T-helper 2 cell treated with Interferon-gamma antibody and Interleukin-4, amounts not matched to agents 5 μg/mL and 100 μg/mL, for 36 hours (primary cell): ENCODE data around the gene STK36.

ENCODE experiments used
- DNase-seq: peaks from one replicate; pipeline ENCODE4 v3.0.0; 2021; ENCODE audit warnings: low spot score
- H3K27ac Mint-ChIP-seq: one replicate; pipeline ENCODE4 v1.8.0; 2021; ENCODE audit warnings: mild to moderate bottlenecking, mixed read lengths
- H3K27me3 Mint-ChIP-seq: one replicate; pipeline ENCODE4 v1.8.0; 2021; ENCODE audit warnings: low read depth, mixed read lengths
- H3K36me3 Mint-ChIP-seq: one replicate; pipeline ENCODE4 v1.8.0; 2021; ENCODE audit warnings: low read depth, mixed read lengths
- H3K4me1 Mint-ChIP-seq: one replicate; pipeline ENCODE4 v1.8.0; 2021; ENCODE audit warnings: low read depth, mixed read lengths
- H3K4me3 Mint-ChIP-seq: one replicate; pipeline ENCODE4 v1.8.0; 2022; ENCODE audit warnings: mild to moderate bottlenecking, moderate library complexity, mixed read lengths
- H3K9me3 Mint-ChIP-seq: one replicate; pipeline ENCODE4 v1.8.0; 2021; ENCODE audit warnings: mixed read lengths

STK36 gene

GRCh38 chr2:218645126-218645525, 26.8 kb upstream of the STK36 start:
- Mint-ChIP-seq H3K27ac (no peak overlapping the region), H3K4me1 (no peaks in the 10 kb centered on the region), H3K4me3 (no peak overlapping the region), H3K27me3 (no peaks in the 10 kb centered on the region), H3K36me3 (peaks cover 47% of the 10 kb centered on the region), H3K9me3 (no peaks in the 10 kb centered on the region)
- DNase-seq, result no peak

DNA sequence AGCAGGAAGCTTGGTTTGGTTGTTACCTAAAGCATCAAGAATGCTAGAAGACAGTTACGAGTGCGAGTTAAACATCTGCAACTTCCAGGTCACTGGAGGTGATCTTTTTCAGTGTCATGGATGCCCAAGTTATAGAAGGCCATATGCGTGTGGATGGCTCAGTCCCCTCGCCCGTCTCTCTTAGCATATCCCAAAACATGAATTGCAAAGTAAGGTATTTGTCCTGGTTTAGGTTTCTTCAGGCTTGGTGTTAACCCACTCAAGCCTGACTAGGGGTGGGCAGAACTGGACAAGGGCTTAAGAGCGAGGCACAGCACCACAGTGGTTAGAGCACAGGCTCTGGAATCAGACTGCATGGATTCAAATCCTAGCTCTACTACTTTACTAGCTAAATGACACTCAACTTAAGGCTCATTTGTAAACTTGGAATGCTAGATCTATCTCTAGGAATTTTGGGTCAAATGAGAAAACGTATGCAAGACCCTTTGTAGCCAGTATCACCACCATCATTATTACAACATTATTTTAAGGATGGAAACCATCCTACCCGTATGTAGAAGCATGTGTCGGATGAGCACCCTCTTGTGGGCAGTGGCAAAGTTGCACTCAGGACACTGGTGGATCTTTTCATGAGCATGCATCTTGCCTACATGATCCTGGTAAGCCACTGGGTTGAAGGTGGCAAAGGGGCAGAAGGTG, 23.6 kb upstream of the STK36 start:
- H3K27ac Mint-ChIP-seq, result no peak overlapping the region
- no peaks in the 10 kb centered on the region for H3K4me1 Mint-ChIP-seq
- peaks cover 45% of the 10 kb centered on the region for H3K36me3 Mint-ChIP-seq
- H3K9me3 Mint-ChIP-seq, result no peaks in the 10 kb centered on the region
- no peaks in the 10 kb centered on the region for H3K27me3 Mint-ChIP-seq
- DNase-seq, result peak; percentile 39
- no peak overlapping the region for H3K4me3 Mint-ChIP-seq

GRCh38 chr2:218648787-218649100, 23.1 kb upstream of the STK36 start:
- no peaks in the 10 kb centered on the region for H3K27me3 Mint-ChIP-seq
- H3K36me3 Mint-ChIP-seq, result peaks cover 45% of the 10 kb centered on the region
- H3K27ac Mint-ChIP-seq, result no peak overlapping the region
- H3K9me3 Mint-ChIP-seq, result no peaks in the 10 kb centered on the region
- no peak overlapping the region for H3K4me3 Mint-ChIP-seq
- no peak for DNase-seq
- H3K4me1 Mint-ChIP-seq, result no peaks in the 10 kb centered on the region

DNA sequence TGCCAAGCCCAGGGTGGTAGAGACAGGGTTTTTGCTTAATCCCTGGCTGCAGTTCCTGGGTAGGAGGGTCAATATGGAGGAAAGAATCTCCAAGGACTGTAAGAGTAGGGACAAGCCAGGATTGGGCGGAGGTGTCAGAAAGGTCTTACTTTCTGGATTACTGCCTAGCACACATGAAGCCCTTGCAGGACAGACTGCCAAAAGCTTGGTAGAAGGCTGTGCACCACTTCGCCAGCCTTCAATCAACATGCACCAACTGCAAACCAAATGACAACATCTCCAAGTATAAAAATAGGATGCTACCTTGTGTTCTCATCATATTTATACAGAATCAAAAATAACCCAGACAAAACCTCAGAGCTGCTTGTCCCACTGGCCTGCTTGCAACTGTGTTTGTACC, 16.1 kb upstream of the STK36 start:
- peaks cover 19% of the 10 kb centered on the region for H3K4me1 Mint-ChIP-seq
- H3K9me3 Mint-ChIP-seq, result no peaks in the 10 kb centered on the region
- H3K4me3 Mint-ChIP-seq, result no peak overlapping the region
- no peaks in the 10 kb centered on the region for H3K27me3 Mint-ChIP-seq
- H3K36me3 Mint-ChIP-seq, result peaks cover 29% of the 10 kb centered on the region
- no peak overlapping the region for H3K27ac Mint-ChIP-seq
- no peak for DNase-seq

- DNase-seq, result peak; percentile 32
- H3K4me3 Mint-ChIP-seq, result peak overlapping the region; percentile 92
- peaks cover 19% of the 10 kb centered on the region for H3K4me1 Mint-ChIP-seq
- no peaks in the 10 kb centered on the region for H3K9me3 Mint-ChIP-seq
- H3K36me3 Mint-ChIP-seq, result peaks cover 43% of the 10 kb centered on the region
- H3K27ac Mint-ChIP-seq, result peak overlapping the region; percentile 88
- H3K27me3 Mint-ChIP-seq, result no peaks in the 10 kb centered on the region
Observed at GRCh38 chr2:218658671-218659257, 13.1 kb upstream of the STK36 start.

DNA sequence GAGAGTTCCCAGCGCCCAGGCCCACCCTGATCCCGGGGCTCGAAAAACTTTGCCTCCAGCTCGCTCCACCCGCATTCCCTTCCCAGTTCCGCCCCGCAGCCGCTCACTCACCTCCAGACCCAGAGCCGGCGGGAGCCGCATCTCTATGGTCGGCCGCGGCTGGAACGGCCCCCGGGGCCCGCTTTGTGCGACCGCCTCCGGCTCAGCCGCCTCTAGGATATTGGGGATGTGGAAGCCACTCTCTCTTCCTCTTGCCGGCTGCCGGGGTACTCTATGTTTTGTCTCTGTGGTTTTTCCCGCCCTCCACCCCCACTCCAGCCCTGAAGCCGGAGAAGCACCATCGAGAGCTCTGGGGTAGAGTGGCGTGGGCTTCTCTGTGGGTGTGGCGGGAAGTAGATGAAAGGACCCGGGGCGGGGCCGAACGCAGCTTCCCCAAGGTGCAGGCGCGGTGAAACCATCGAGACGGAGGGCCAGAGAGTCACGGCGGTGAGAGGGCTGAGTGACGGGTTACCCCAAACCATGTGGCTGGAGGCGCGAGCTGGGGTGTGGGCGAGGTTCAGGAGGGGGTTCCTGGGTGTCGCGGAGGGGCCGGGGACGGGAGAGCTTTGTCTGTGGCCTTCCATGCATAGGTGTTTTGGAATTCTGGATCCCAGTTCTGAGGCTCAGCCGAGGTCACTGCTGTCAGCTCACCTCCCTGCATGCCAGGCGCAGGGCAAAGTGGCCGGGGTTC, 12.5 kb upstream of the STK36 start, which contains the start of the genes BCS1L and ZNF142:
BCS1L (plus strand) TSS at position 426 of the 730 bp plus-strand sequence. CDS start 1,305 bp downstream, outside the sequence.
ZNF142 (minus strand) TSS at position 366 of the 730 bp plus-strand sequence. CDS start 3,194 bp downstream, outside the sequence.
- peak within 1 kb of the TSS; percentile 92 for H3K4me3 Mint-ChIP-seq
- peak within 1 kb of the TSS; percentile 88 for H3K27ac Mint-ChIP-seq
- peaks cover 19% of the 10 kb centered on the region for H3K4me1 Mint-ChIP-seq
- peak; percentile 95 for DNase-seq
- no peaks in the 10 kb centered on the region for H3K27me3 Mint-ChIP-seq
- peaks cover 42% of the 10 kb centered on the region for H3K36me3 Mint-ChIP-seq
- H3K9me3 Mint-ChIP-seq, result no peaks in the 10 kb centered on the region

GRCh38 chr2:218659988-218660358, 11.9 kb upstream of the STK36 start:
- Mint-ChIP-seq H3K27me3 (no peaks in the 10 kb centered on the region), H3K4me3 (peak overlapping the region; percentile 92), H3K9me3 (no peaks in the 10 kb centered on the region), H3K4me1 (peaks cover 19% of the 10 kb centered on the region), H3K36me3 (peaks cover 45% of the 10 kb centered on the region), H3K27ac (peak overlapping the region; percentile 88)
- no peak for DNase-seq

DNA sequence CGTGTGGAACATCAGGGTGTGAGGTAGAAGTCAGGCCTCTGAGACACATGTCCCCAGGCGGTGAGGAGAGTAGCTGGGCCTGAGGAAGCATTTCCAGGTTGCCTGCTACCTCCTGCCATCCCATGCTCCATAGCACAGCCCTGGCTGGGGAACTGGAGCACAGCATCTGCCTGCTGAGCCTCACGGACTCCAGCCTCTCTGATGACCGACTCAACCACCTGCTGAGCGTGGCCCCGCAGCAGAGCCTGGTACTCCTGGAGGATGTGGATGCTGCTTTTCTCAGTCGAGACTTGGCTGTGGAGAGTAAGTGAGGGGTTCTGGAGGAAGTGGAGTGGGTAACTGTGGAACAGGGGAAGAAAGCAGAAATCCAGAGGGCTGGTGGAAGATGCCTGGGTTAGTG, 9.5 kb upstream of the STK36 start:
- Mint-ChIP-seq H3K36me3 (peaks cover 51% of the 10 kb centered on the region), H3K27me3 (no peaks in the 10 kb centered on the region), H3K4me1 (peaks cover 17% of the 10 kb centered on the region), H3K9me3 (no peaks in the 10 kb centered on the region), H3K27ac (no peak overlapping the region), H3K4me3 (no peak overlapping the region)
- DNase-seq, result no peak

DNA sequence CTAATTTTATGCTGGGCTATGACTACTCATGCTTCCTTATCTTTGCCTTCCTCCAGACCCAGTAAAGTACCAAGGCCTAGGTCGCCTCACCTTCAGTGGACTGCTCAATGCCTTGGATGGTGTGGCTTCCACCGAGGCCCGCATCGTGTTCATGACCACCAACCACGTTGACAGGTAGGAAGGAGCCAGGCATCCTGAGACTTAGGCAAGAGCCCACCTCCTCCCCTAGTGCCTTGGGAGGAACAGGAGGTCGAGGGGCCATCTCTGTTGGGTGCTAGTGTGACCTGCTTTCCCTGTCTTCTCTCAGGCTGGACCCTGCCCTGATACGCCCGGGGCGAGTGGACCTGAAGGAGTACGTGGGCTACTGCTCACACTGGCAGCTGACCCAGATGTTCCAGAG, 9.1 kb upstream of the STK36 start:
- H3K36me3 Mint-ChIP-seq, result peaks cover 50% of the 10 kb centered on the region
- H3K4me1 Mint-ChIP-seq, result peaks cover 15% of the 10 kb centered on the region
- H3K27ac Mint-ChIP-seq, result no peak overlapping the region
- no peaks in the 10 kb centered on the region for H3K9me3 Mint-ChIP-seq
- no peak overlapping the region for H3K4me3 Mint-ChIP-seq
- no peaks in the 10 kb centered on the region for H3K27me3 Mint-ChIP-seq
- no peak for DNase-seq

GRCh38 chr2:218663901-218664300, 8.0 kb upstream of the STK36 start:
- no peaks in the 10 kb centered on the region for H3K9me3 Mint-ChIP-seq
- no peak overlapping the region for H3K4me3 Mint-ChIP-seq
- no peaks in the 10 kb centered on the region for H3K27me3 Mint-ChIP-seq
- DNase-seq, result no peak
- H3K27ac Mint-ChIP-seq, result no peak overlapping the region
- peaks cover 10% of the 10 kb centered on the region for H3K4me1 Mint-ChIP-seq
- peaks cover 45% of the 10 kb centered on the region for H3K36me3 Mint-ChIP-seq

DNA sequence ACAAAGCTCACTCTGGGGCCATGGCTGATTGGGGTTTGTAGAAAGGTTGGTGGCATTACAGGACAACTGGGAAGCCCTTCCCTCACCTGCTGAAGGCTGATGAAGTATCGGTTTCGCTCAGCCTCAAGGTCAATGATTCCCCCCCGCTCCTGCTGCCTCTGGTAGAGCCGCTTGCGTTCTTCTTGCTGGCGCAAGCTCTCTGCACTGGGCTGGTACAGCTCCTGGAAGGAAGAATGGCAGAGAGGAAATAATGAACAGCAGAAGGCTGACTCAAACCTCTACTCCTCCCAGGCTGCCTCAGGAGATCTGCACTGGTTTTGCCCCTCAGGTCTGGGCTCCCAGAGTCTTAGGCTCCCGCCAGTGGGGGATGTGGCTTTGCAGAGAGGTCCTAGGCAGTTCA, 7.2 kb upstream of the STK36 start:
- Mint-ChIP-seq H3K9me3 (no peaks in the 10 kb centered on the region), H3K27ac (no peak overlapping the region), H3K4me1 (peaks cover 9% of the 10 kb centered on the region), H3K36me3 (peaks cover 45% of the 10 kb centered on the region), H3K27me3 (no peaks in the 10 kb centered on the region), H3K4me3 (no peak overlapping the region)
- DNase-seq, result no peak

GRCh38 chr2:218671097-218671653, 711 bp upstream of the STK36 start:
- Mint-ChIP-seq H3K27me3 (no peaks in the 10 kb centered on the region), H3K4me3 (peak overlapping the region; percentile 99), H3K4me1 (peaks cover 20% of the 10 kb centered on the region), H3K27ac (peak overlapping the region; percentile 92), H3K9me3 (no peaks in the 10 kb centered on the region), H3K36me3 (peaks cover 11% of the 10 kb centered on the region)
- no peak for DNase-seq

DNA sequence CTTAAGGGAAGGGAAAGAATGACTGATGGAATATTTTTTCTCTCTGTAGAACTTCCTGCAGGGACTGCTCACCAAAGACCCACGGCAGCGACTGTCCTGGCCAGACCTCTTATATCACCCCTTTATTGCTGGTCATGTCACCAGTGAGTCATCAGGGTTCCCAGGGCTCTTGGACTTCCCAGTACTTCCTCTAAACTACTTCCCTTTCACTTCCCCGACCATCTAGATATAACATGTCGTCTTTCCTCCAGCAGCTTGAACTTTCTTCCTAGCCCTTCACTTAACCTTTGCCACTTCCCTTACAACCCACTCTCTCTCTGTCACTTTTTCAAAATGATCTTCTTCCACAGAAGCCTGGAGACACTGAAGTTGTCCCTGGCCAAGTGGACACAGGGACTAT, 7.2 kb downstream of the STK36 start:
- Mint-ChIP-seq H3K27ac (no peak overlapping the region), H3K4me3 (no peak overlapping the region), H3K36me3 (no peaks in the 10 kb centered on the region), H3K27me3 (no peaks in the 10 kb centered on the region), H3K4me1 (no peaks in the 10 kb centered on the region), H3K9me3 (no peaks in the 10 kb centered on the region)
- DNase-seq, result no peak

GRCh38 chr2:218680061-218680460, 8.2 kb downstream of the STK36 start:
- no peak overlapping the region for H3K4me3 Mint-ChIP-seq
- H3K36me3 Mint-ChIP-seq, result no peaks in the 10 kb centered on the region

More at GRCh38 chr2:218680061-218680460, 8.2 kb downstream of the STK36 start:
- Mint-ChIP-seq H3K9me3 (no peaks in the 10 kb centered on the region), H3K4me1 (no peaks in the 10 kb centered on the region), H3K27me3 (no peaks in the 10 kb centered on the region), H3K27ac (no peak overlapping the region)
- no peak for DNase-seq
